ENCODE results near the gene AFAP1.

Gene AFAP1

GRCh38 chr4:7713757-7714156 lies 225.9 kb downstream of the AFAP1 start:
- TF ChIP-seq CTCF (conservative IDR thresholded peaks at IDR 0.05; ENCODE audit: low read depth, low read length) = no peak
- no peak for DNase-seq (ENCODE audit: low read depth)
- H3K4me3 ChIP-seq (ENCODE audit: low read length) = no peak overlapping the region

- TF ChIP-seq CTCF (conservative IDR thresholded peaks at IDR 0.05; ENCODE audit: low read depth, low read length) = no peak
- DNase-seq (ENCODE audit: low read depth) = no peak
These were observed 227.5 kb downstream of the AFAP1 start for GRCh38 chr4:7712021-7712671.

GRCh38 chr4:7711307-7711963 lies 228.2 kb downstream of the AFAP1 start:
- no peak overlapping the region for H3K4me3 ChIP-seq (ENCODE audit: low read length)
- no peak for TF ChIP-seq CTCF (conservative IDR thresholded peaks at IDR 0.05; ENCODE audit: low read depth, low read length)
- DNase-seq (ENCODE audit: low read depth) = no peak

More at GRCh38 chr4:7712021-7712671, 227.5 kb downstream of the AFAP1 start:
- no peak overlapping the region for H3K4me3 ChIP-seq (ENCODE audit: low read length)

GRCh38 chr4:7710576-7711306 lies 228.9 kb downstream of the AFAP1 start:
- DNase-seq (ENCODE audit: low read depth) = no peak
- H3K4me3 ChIP-seq (ENCODE audit: low read length) = no peak overlapping the region
- TF ChIP-seq CTCF (conservative IDR thresholded peaks at IDR 0.05; ENCODE audit: low read depth, low read length) = no peak

GRCh38 chr4:7710126-7710525 lies 229.5 kb downstream of the AFAP1 start:
- no peak for DNase-seq (ENCODE audit: low read depth)
- TF ChIP-seq CTCF (conservative IDR thresholded peaks at IDR 0.05; ENCODE audit: low read depth, low read length) = no peak

GRCh38 chr4:7709431-7709830 lies 230.2 kb downstream of the AFAP1 start:
- TF ChIP-seq CTCF (conservative IDR thresholded peaks at IDR 0.05; ENCODE audit: low read depth, low read length) = no peak
- no peak overlapping the region for H3K4me3 ChIP-seq (ENCODE audit: low read length)

More at GRCh38 chr4:7710126-7710525, 229.5 kb downstream of the AFAP1 start:
- no peak overlapping the region for H3K4me3 ChIP-seq (ENCODE audit: low read length)

More at GRCh38 chr4:7709431-7709830, 230.2 kb downstream of the AFAP1 start:
- DNase-seq (ENCODE audit: low read depth) = no peak

All from retinal pigment epithelial cell (primary cell).